ENCODE measurements around the gene LPP. TPM values are rescaled to one million over a fixed set of nuclear protein-coding genes. Genes with fewer than 3 reads are reported as not detected.

LPP gene
- total and polyA plus RNA-seq, 2 of the 13 experiments (the other 11 are each of a cell fraction or from before 2014, with no cell fraction given), result 19.2 to 29.9 TPM

GRCh38 chr3:188875413-188875812 lies 721.5 kb downstream of the LPP start:
- in situ Hi-C loops (cut with HindIII; ENCODE audit: extremely low pct_ligation_motif_present, low pct_unique_long_range_greater_than_20kb), result no loop called here
- FAIRE-seq (no peak), ATAC-seq (no peak), DNase-seq (ENCODE audit: low spot score) (no peak)
- ChIA-PET POLR2A (no interaction called here), CTCF (ENCODE audit: low intra/inter-chr PET ratio, low total read pairs) (no interaction called here)
- no TSS peak for BruUV-seq (replicated peaks)
- WGBS (ENCODE audit: low lambda C conversion rate), result 98% methylated on average over 1 of the region's 1 CpG
- no peak overlapping the region for H3K9ac ChIP-seq (ENCODE audit: insufficient read depth, low read depth, low read length)
- no peaks in the 10 kb centered on the region for H3K27me3 ChIP-seq (ENCODE audit: control insufficient read depth in 1 of 2, insufficient read depth in 2 of 2, low read length in 2 of 2)
- no peaks in the 10 kb centered on the region for H4K20me1 ChIP-seq (ENCODE audit: insufficient read depth, low read length)
- H3K79me2 ChIP-seq (ENCODE audit: insufficient read depth, low read length), result no peaks in the 10 kb centered on the region
- peaks cover 9 to 45% of the 10 kb centered on the region in 2 experiments for H3K36me3 ChIP-seq (replicated peaks in 1 of 2; ENCODE audit: control insufficient read depth in 1 of 2, insufficient read depth in 2 of 2, low read length in 2 of 2)
- H3K9me3 ChIP-seq (ENCODE audit: low read length), result no peaks in the 10 kb centered on the region
- H3K4me2 ChIP-seq (ENCODE audit: low read depth, low read length), result no peak overlapping the region
- TF ChIP-seq CENPT (CRISPR knock-in tag; IDR thresholded peaks at IDR 0.05; ENCODE audit: low read depth), result no peak
- no peak for TF ChIP-seq ZFYVE20 (CRISPR knock-in tag; IDR thresholded peaks at IDR 0.05; ENCODE audit: borderline replicate concordance, low read depth)
- no peak for TF ChIP-seq ZNF10 (CRISPR knock-in tag; IDR thresholded peaks at IDR 0.05; ENCODE audit: borderline replicate concordance, low read depth)
- TF ChIP-seq KDM3A (CRISPR knock-in tag; IDR thresholded peaks at IDR 0.05; ENCODE audit: low read depth), result no peak
- H3K27ac ChIP-seq (ENCODE audit: extremely low read length, insufficient read depth, low read length), result no peak overlapping the region
- intact Hi-C loops (cut with micrococcal nuclease; ENCODE audit: unreplicated experiment), result no loop called here
- H2AFZ ChIP-seq (ENCODE audit: low read length), result no peak overlapping the region
- no peak overlapping the region for H3K4me3 ChIP-seq (replicated peaks in 1 of 3; ENCODE audit: insufficient read depth in 1 of 3, low read depth in 2 of 3, low read length in 3 of 3)
- peaks cover 3% of the 10 kb centered on the region for H3K4me1 ChIP-seq (ENCODE audit: insufficient read depth, low read length)

- ATAC-seq, result no peak
- Histone ChIP-seq H3K27ac (ENCODE audit: extremely low read length, insufficient read depth, low read length) (no peak overlapping the region), H3K4me1 (ENCODE audit: insufficient read depth, low read length) (peaks cover 13% of the 10 kb centered on the region), H4K20me1 (ENCODE audit: insufficient read depth, low read length) (no peaks in the 10 kb centered on the region), H3K36me3 (replicated peaks in 1 of 2; ENCODE audit: control insufficient read depth in 1 of 2, insufficient read depth in 2 of 2, low read length in 2 of 2) (peaks cover 9 to 45% of the 10 kb centered on the region in 2 experiments), H3K27me3 (ENCODE audit: control insufficient read depth in 1 of 2, insufficient read depth in 2 of 2, low read length in 2 of 2) (no peaks in the 10 kb centered on the region), H3K4me2 (ENCODE audit: low read depth, low read length) (no peak overlapping the region), H3K79me2 (ENCODE audit: insufficient read depth, low read length) (no peaks in the 10 kb centered on the region), H2AFZ (ENCODE audit: low read length) (no peak overlapping the region), H3K4me3 (replicated peaks in 1 of 3; ENCODE audit: insufficient read depth in 1 of 3, low read depth in 2 of 3, low read length in 3 of 3) (no peak overlapping the region), H3K9me3 (ENCODE audit: low read length) (no peaks in the 10 kb centered on the region), H3K9ac (ENCODE audit: insufficient read depth, low read depth, low read length) (no peak overlapping the region)
- WGBS (ENCODE audit: low lambda C conversion rate), result 98% methylated on average over 3 of the region's 3 CpGs
- POLR2A ChIA-PET, result no interaction called here
- DNase-seq (ENCODE audit: low spot score), result no peak
- FAIRE-seq, result no peak
- no TSS peak for BruUV-seq (replicated peaks)
- CTCF ChIA-PET (ENCODE audit: low intra/inter-chr PET ratio, low total read pairs), result no interaction called here
- no peak for TF ChIP-seq HHEX (CRISPR knock-in tag; IDR thresholded peaks at IDR 0.05)
- no peak for TF ChIP-seq AGO1 (IDR thresholded peaks at IDR 0.05; ENCODE audit: low read depth, low read length, poor library complexity, severe bottlenecking)
- no peak for TF ChIP-seq ZBTB2 (CRISPR knock-in tag; IDR thresholded peaks at IDR 0.05; ENCODE audit: low read depth)
- TF ChIP-seq ZNF280D (CRISPR knock-in tag; IDR thresholded peaks at IDR 0.05), result no peak
- TF ChIP-seq HNRNPL (IDR thresholded peaks at IDR 0.05; ENCODE audit: low read depth, low read length), result no peak
- TF ChIP-seq ZNF3 (CRISPR knock-in tag; IDR thresholded peaks at IDR 0.05), result no peak
- in situ Hi-C loops (cut with HindIII; ENCODE audit: extremely low pct_ligation_motif_present, low pct_unique_long_range_greater_than_20kb), result no loop called here
- intact Hi-C loops (cut with micrococcal nuclease; ENCODE audit: unreplicated experiment), result no loop called here
Measured at GRCh38 chr3:188876370-188876769, 722.4 kb downstream of the LPP start.
